Aorta (tissue), 5 donors: ENCODE data around the gene TEKT4. TPM values are rescaled to one million over a fixed set of nuclear protein-coding genes. Genes with fewer than 3 reads are reported as not detected.

Source experiments
- ATAC-seq: fragments of 200-7000 bp; cut with Tn5 transposase; one replicate; pipeline ENCODE4 v1.9.1; 2022; ENCODE audit warnings: moderate library complexity; ENCODE audit not compliant: low FRiP score
- DNase-seq, 2 donors: peaks; one replicate each; pipeline ENCODE4 v3.0.0-alpha.2; 2020
- H3K27ac ChIP-seq, 2 donors: one replicate each; pipeline ENCODE4 v1.5.1; 2013; ENCODE audit warnings: low read length in 2 of 2, mild to moderate bottlenecking in 2 of 2, moderate library complexity in 2 of 2, control low read depth in 1 of 2, inconsistent platforms in 1 of 2, low read depth in 1 of 2
- H3K27me3 ChIP-seq, 2 donors: one replicate each; pipeline ENCODE4 v1.6.1; 2013; ENCODE audit warnings: control low read depth in 1 of 2, low read length in 1 of 2, mild to moderate bottlenecking in 1 of 2, moderate library complexity in 1 of 2; ENCODE audit not compliant: insufficient read depth in 2 of 2, control insufficient read depth in 1 of 2
- H3K36me3 ChIP-seq, 2 donors: one replicate each; pipeline ENCODE4 v1.6.1; 2013; ENCODE audit warnings: control low read depth in 1 of 2, low read length in 1 of 2, mild to moderate bottlenecking in 1 of 2; ENCODE audit not compliant: insufficient read depth in 2 of 2, control insufficient read depth in 1 of 2
- H3K4me1 ChIP-seq, 2 donors: one replicate each; pipeline ENCODE4 v1.6.1; 2013; ENCODE audit warnings: low read length in 2 of 2, control low read depth in 1 of 2, mild to moderate bottlenecking in 1 of 2, moderate library complexity in 1 of 2; ENCODE audit not compliant: insufficient read depth in 2 of 2, control insufficient read depth in 1 of 2
- H3K4me3 ChIP-seq, 2 donors: one replicate each; pipeline ENCODE4 v1.5.1; 2013; ENCODE audit warnings: low read length in 2 of 2, control low read depth in 1 of 2, mild to moderate bottlenecking in 1 of 2
- H3K9me3 ChIP-seq: one replicate; pipeline ENCODE4 v1.6.1; 2013; ENCODE audit warnings: mild to moderate bottlenecking, low read length; ENCODE audit not compliant: control insufficient read depth
- whole genome bisulfite sequencing, 2 donors: extraction: QIAGEN DNeasy Blood & Tissue Kit; methylation state at CpG; one replicate each; pipeline ENCODE4 v1.1.7; 2013; 5-methylcytosine and 5-hydroxymethylcytosine counted together
- intact Hi-C, 2 donors: fragments of 100-400 bp; cut with DNase I; formaldehyde crosslinking; loops; one replicate each; pipeline versions ENCODE4 v1.14.2 to v1.15.0; 2022
- polyA plus RNA-seq, 2 donors: library from polyadenylated mRNA; stranded (reverse); fragments of 200-250 nt; gene quantifications; one replicate each; pipeline ENCODE4 v1.2.3, GENCODE V29; 2013
- total RNA-seq, 2 donors: library from RNA; stranded (reverse); fragmentation: NEBNext Ultra II Directional; extraction: Animal tissue kit (Norgen Biotek cat#: 25700); gene quantifications; one replicate each; pipeline ENCODE4 v1.2.1, GENCODE V29; 2021
- donor health status: healthy with polysubstance abuse.
- donor health status: Bipolar disorder and iron deficiency.
- donor health status: DM: no; HTN: no; CAD: no.
- donor health status: DM: no; HTN: no; CAD: no.
- donor health status: DM: yes; HTN: yes; CAD: no.

TEKT4 gene
- total and polyA plus RNA-seq, 4 donors, result not detected

DNA sequence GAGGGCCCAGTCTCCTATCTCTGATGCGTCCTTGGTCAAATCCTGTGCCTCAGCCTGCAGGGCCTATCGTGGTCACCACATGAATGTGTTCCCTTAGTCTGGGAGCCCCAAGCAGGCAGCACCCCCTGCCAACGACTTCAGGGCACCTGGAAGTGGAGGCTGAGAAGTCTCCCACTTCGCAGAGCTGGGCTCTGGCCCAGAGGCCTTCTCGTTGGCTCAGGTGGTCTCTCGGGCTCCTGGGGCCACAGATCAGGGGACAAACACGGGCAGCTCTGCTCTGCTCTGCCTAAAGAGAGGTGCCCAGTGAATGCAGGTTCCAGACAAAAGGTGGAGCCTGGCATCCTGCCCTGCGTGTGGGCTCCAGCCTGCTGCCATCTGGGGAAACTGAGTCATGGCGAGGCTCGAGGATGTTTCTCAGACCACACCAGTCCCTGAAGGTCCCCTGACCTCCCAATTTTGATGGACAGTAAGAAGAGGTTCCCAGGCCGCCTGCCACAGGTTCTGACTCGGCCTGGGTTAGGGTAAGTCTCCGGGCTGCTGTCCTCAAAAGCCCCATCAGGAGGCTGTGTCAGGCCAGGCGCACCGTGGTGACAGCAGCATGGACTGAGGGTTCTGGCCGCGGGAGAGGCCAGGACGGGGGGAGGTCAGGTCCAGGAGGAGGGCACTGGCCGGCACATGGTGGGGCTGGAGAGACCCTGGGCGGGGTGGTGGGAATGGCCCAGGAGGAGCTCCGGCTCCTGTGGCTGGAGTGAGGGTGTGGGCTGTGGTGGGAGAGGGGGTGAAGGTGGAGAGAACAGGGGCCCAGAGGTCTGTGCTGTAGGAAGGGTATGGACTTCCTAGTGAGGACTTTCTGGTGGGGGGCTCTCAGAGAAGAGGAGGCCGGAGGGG lies 1.4 kb upstream of the TEKT4 start:
- Histone ChIP-seq H3K4me3 (no peak overlapping the region), H3K27me3 (no peaks in the 10 kb centered on the region), H3K36me3 (no peaks in the 10 kb centered on the region), H3K27ac (no peak overlapping the region), H3K4me1 (no peaks in the 10 kb centered on the region), H3K9me3 (no peaks in the 10 kb centered on the region)
- 76 to 78% methylated on average over 22 of the region's 22 CpGs for WGBS, 2 donors
- DNase-seq, result no peak
- ATAC-seq, result no peak
- intact Hi-C loops, result no loop called here

DNA sequence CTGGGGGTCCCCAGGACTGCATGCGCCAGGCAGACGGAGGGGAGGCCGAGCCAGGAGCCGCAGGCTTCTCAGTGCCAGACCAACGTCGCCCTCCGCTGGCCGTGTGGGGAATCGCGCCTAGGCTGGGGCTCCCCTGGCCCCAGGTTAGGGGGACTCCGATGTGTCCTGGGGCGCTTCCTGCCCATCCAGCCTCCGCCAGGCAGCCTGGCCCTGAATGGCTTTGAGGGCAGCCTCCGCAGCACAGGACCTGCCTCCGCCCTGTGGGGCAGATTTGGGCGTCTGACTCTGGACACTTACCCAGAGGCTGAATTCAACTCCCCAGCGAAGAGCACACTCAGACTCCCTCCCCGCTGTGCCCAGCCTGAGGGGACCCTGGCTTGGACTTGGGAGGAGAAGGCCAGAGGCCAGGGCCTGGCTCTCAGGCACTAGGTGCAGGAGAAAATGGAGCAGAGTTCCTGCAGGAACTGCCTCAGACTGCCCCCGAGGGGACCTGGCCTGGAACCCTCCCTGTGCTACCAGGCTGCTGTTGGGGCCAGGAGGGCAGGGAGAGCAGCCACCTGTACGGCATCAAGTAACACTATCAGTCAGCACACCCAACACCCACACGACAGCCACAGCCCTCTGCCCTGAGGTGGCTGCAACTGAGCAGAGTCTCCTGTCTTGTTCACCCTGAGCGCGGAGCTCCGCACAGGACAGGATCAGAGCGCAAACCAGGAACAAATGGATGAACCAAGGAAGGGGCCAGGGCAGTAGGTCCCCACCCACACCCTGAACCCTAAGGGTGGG lies 597 bp upstream of the TEKT4 start:
- intact Hi-C loops, result no loop called here
- Histone ChIP-seq H3K4me3 (no peak overlapping the region), H3K27ac (no peak overlapping the region), H3K36me3 (no peaks in the 10 kb centered on the region), H3K9me3 (no peaks in the 10 kb centered on the region), H3K27me3 (no peaks in the 10 kb centered on the region), H3K4me1 (no peaks in the 10 kb centered on the region)
- DNase-seq (peak in 1 of 2 donors; percentile 71), ATAC-seq (no peak)
- 35 to 38% methylated on average over 25 of the region's 25 CpGs for WGBS, 2 donors

DNA sequence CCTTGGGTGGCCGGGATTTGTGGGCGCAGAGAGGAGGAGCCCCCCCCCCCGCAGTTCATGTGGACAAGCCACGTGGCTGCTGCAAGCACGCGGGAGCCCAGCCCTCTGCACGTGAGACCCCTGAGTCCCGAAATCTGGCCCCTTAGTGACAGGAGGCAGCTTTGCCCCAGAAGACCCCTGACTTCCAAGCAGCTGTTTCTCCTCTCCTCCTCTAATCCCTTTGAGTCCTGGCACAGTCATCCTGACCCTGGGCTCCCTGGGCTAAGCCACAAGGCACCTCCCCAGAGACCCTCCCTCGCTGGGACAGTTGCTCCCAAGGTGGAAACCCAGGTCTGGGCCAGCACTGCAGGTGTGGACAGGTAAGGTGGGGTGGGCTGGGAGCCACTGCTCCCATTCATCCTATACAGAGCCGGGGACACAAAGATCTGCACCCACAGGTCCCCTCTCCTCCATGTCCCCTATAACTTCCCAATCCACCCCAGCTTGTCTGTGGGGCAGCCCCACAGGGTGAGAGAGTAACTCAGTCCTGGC lies 923 bp downstream of the TEKT4 start:
- DNase-seq (no peak), ATAC-seq (no peak)
- intact Hi-C loops, result no loop called here
- no peaks in the 10 kb centered on the region for H3K9me3 ChIP-seq
- 71 to 78% methylated on average over 9 to 10 of the region's 10 CpGs for WGBS, 2 donors
- no peaks in the 10 kb centered on the region for H3K4me1 ChIP-seq
- no peaks in the 10 kb centered on the region for H3K27me3 ChIP-seq
- no peak overlapping the region for H3K4me3 ChIP-seq
- H3K36me3 ChIP-seq, result no peaks in the 10 kb centered on the region
- no peak overlapping the region for H3K27ac ChIP-seq

DNA sequence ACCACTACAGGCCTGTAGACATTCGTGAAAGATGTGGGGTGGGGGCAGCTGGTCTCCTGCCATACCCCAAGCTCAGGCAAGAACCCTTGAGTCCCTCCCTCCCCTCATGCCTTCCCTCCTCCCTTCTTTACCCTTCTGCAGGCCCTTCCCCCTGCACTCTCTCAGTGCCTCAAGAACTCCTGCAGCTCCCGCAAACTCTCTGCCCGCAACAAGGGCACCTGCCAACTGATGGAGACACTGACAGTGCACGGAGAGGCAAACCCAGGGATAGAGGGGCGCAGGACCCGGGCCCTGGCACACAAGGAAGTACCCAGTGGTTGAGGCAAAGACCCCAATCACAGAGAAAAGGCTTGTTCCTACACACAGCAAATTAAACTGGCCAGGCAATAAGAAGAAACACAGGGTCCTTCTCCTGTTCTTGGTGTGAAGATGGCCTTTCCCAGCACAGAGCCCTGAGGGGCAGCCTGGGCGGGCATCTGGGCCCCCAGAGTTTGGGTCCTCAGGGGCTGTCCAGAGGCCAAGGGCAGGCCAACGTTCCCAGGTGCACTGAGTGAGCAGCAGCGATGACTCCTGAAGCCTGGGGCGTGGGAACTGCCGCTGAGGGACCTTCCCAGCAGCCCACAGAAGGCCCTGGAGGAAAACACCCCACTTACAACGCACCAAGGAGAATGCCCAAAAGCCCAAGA lies 1.6 kb downstream of the TEKT4 start:
- 83 to 84% methylated on average over 12 of the region's 12 CpGs for WGBS, 2 donors
- ATAC-seq (no peak), DNase-seq (no peak)
- no peaks in the 10 kb centered on the region for H3K4me1 ChIP-seq
- no peak overlapping the region for H3K4me3 ChIP-seq
- no peaks in the 10 kb centered on the region for H3K36me3 ChIP-seq
- no peaks in the 10 kb centered on the region for H3K9me3 ChIP-seq
- intact Hi-C loops, result no loop called here
- no peaks in the 10 kb centered on the region for H3K27me3 ChIP-seq
- no peak overlapping the region for H3K27ac ChIP-seq

DNA sequence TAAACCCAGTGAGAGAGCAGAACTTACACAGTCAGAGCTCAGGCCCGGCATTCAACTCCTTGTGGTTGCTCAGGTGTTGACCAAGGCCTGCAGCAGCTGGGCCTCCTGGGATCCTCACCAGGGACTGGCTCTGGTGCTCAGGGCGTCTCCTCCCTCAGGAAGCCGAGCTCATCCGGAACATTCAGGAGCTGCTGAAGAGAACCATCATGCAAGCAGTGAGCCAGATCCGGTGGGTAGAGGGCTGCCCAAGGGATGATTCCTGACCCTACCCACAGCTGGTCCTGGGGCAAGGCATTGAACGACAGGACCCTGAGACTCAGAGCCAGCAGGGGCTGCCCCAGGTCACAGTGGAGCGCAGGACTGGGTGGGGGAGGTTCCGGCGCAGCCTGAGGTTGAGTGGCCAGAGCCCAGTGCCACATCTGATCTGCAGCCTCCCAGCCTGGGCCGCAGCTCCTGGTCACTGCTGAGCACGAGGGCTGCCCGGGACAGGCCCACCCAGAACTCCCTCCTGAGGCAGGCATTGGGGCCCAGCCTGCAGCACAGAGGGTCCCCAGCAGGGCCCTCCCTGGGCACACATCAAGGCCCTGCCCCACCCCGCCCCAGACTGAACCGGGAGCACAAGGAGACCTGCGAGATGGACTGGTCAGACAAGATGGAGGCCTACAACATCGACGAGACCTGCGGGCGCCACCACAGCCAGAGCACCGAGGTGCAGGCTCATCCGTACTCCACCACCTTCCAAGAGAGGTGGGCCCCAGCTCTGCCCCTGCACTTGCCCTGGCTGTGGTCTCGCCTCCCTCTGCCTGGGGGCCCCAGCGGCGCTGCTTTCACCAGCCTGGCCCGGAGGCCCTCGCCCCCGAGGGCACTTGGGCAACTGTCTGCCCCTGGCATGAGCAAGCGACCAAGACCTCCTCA lies 2.4 kb downstream of the TEKT4 start:
- H3K9me3 ChIP-seq, result no peaks in the 10 kb centered on the region
- H3K4me1 ChIP-seq, result no peaks in the 10 kb centered on the region
- DNase-seq (peak in 1 of 2 donors; percentile 59), ATAC-seq (no peak)
- no peak overlapping the region for H3K4me3 ChIP-seq
- no peaks in the 10 kb centered on the region for H3K27me3 ChIP-seq
- H3K36me3 ChIP-seq, result no peaks in the 10 kb centered on the region
- WGBS, 2 donors, result 66 to 69% methylated on average over 25 to 28 of the region's 28 CpGs
- intact Hi-C loops, result no loop called here
- no peak overlapping the region for H3K27ac ChIP-seq

DNA sequence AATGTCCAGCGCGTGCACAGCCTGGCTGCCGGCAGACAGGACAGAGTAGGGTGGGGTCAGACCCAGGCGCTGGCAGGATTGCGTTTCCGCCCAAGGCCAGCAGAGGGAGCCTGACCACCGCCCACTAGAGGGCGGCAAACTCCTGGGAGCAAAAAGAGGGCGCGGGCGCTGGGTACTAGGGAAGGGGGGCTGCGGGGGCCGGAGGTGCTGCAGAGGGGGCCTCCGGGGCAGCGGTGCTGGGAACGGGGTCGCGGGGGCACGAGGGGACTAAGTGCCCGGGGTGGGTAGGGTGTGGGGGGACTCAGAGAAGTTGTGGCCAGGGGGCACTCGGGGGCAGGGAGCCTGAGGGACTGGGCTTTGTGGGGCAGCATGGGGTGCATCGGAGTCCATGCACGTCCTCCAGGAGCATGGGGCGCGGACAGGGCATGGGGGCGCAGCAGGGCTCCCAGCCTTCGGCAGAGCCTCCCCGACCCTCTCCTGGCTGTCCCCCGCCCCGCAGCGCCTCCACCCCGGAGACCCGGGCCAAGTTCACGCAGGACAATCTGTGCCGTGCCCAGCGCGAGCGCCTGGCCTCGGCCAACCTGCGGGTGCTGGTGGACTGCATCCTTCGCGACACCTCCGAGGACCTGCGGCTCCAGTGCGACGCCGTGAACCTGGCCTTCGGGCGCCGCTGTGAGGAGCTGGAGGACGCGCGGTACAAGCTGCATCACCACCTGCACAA lies 3.2 kb downstream of the TEKT4 start:
- intact Hi-C loops, result no loop called here
- Histone ChIP-seq H3K36me3 (no peaks in the 10 kb centered on the region), H3K4me3 (no peak overlapping the region), H3K27ac (no peak overlapping the region), H3K27me3 (no peaks in the 10 kb centered on the region), H3K4me1 (no peaks in the 10 kb centered on the region), H3K9me3 (no peaks in the 10 kb centered on the region)
- 37 to 40% methylated on average over 47 to 53 of the region's 53 CpGs for WGBS, 2 donors
- DNase-seq (peak in 1 of 2 donors; percentile 77), ATAC-seq (no peak)

DNA sequence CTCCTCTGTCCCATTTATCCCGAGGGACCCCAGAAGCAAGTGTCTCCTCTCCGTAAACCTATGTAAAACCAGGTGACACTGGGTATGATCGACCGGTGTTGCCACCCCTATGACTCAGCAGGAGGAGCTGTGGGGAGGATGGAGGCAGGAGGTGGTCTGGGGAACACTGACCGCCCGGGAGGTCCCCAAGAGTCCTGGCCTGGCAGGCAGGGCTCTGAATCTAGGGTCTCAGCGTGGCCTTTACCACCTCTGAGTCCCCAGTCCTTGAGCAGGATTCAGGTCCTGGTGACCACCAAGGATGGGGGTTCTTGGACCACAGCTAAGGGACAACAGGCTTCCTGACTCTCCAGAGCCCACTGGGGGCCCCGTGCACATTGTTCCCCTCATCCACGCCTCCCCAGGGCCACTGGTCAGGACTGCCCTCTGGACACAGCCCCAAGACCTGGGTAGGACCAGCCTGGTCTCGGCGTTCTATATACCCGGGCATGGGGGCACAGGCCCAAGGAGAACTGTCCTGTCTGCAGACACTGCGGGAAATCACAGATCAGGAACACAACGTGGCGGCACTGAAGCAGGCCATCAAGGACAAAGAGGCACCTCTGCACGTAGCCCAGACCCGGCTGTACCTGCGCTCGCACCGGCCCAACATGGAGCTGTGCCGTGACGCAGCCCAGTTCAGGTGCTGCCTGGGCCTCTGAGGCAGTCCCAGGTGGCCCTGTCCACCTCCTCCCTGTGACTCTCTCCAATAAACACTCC lies 4.0 kb downstream of the TEKT4 start:
- no peak for ATAC-seq
- no peaks in the 10 kb centered on the region for H3K27me3 ChIP-seq
- intact Hi-C loops, result no loop called here

More for the DNA sequence above, 4.0 kb downstream of the TEKT4 start:
- Histone ChIP-seq H3K4me1 (no peaks in the 10 kb centered on the region), H3K27ac (no peak overlapping the region), H3K4me3 (no peak overlapping the region), H3K9me3 (no peaks in the 10 kb centered on the region), H3K36me3 (no peaks in the 10 kb centered on the region)
- WGBS, 2 donors, result 92 to 94% methylated on average over 22 of the region's 22 CpGs
- DNase-seq, result peak in 1 of 2 donors; percentile 65
